NCI-H774 (cell line): ENCODE data around the gene TRIM52.

ENCODE experiments used
- DNase-seq: peaks from one replicate; lab custom pipeline; 2025; lab: John Stamatoyannopoulos, UW

TRIM52 gene

DNA sequence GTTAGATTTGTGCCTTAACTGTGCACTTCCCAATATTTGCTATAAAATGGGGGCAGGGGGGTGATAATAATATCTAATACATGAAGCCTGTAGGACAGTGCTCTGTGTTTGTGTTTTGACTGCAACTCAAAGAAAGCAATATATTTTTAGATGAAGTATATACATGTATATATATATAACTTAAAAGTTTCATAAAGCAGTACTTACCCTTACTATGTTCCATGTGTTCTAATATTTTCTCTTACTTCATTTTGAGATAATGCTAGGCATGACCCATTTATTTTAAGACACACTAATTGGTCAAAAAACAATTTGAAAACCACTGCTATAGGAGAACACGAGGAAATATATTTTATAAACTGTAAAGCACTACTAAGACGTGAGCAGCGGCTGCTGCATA lies 2.4 kb downstream of the TRIM52 start:
- DNase-seq: no peak

GRCh38 chr5:181255836-181256578 lies 4.9 kb downstream of the TRIM52 start:
- DNase-seq: no peak

- no peak for DNase-seq
Observed at GRCh38 chr5:181255276-181255675, 5.7 kb downstream of the TRIM52 start.

DNA sequence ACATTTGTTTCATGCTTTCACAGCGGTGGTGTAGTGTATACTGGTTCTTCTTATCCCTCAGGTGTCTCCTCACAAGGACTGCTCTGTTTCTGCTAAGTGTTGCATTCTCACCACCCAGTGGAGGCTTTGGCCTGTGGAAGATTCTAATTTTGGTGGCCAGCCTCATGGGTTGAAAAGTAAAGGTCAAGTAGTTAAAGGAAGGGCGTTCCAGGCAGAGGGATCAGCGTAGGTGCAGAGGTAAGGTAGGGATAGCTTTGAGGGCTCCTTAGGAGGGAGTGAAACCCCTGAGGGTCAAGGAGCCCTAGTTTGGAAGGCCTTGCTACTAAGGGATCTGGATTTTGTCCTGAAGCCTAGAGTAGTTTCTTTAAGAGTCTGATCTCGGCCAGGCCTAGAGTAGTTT lies 12.7 kb downstream of the TRIM52 start:
- no peak for DNase-seq

DNA sequence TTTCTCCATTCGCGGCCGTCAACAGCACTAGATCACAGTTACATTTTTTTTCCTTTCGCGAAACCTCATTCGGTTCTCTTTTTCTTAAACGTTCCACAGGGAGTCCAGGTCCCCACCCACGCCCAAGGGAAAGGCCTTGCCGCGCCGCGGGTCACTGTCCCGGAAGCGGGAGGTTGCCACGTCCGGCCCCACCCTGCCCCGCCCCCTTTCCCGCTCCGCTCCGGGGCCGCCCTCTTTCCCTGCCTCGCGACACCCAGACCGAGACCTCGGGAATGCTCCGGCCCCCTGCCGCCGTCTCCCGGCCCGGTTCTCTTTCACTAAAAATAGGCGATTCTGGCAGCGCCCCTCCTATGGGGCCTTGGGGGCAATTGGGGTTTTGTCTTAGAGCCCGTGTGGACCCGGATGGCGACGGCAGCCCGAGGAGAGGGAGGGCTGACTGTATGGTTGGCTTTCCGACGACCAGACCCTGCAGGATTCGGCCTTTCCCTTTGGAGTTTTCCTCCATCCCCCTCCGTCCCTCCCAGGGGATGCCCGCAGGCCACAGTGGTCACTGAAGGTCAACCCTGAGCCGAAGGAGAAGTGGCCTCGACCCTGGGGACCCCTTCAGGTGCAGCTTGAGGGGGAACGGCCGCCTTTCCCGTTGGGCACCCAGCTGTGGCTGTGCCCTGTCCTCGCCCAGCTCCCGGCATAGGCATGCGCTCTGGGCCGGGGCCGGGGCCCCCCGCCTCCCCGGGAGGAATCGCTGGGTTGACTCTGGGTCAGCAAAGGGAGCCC lies 14.5 kb downstream of the TRIM52 start:
- no peak for DNase-seq

GRCh38 chr5:181245427-181246275 lies 15.3 kb downstream of the TRIM52 start:
- no peak for DNase-seq

DNA sequence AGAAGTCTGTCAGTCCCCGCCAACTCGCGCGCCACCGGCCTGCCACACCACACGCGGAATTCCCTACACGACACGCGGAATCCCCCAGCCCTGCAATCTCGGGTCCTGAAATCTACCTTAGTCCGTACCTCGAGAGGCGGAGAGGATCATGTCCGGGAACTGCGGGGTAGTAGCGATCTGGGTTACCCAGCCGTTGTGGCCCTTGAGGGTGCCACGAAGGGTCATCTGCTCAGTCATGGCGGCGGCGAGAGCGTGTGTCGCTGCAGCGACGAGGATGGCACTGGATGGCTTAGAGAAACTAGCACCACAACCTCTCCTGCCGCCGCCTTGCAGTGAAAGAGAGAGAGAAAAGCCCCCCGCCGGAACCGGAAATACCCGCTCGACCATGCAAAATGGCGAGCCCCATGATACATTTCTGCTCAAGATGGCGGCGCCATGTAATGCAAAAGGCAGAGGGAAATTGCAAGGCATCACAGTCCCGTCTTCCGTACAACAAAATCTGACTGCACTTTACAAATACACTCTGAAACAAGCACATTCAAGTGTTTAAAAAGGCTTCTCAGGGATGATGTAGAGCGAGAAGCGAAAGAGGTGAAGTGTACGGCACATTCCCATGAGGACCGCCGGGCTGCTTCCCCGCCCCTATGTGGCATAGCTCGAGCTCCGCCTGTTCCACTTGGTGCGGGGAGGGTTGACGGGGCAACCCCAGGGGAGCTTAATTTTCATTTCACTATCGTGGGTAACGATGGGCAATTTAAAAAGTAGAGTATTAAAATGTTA lies 17.2 kb downstream of the TRIM52 start, which contains the start of gene RACK1:
Gene RACK1, minus strand, starts transcription at position 343 of the 780 bp plus-strand sequence. Its CDS starts 106 bp downstream, at position 237.
- no peak for DNase-seq

GRCh38 chr5:181243018-181243563 lies 17.9 kb downstream of the TRIM52 start:
- DNase-seq: no peak

GRCh38 chr5:181242031-181242451 lies 18.9 kb downstream of the TRIM52 start:
- no peak for DNase-seq

- DNase-seq: no peak
Observed at GRCh38 chr5:181241393-181241975, 19.5 kb downstream of the TRIM52 start.

GRCh38 chr5:181239062-181239663 lies 21.8 kb downstream of the TRIM52 start:
- DNase-seq: no peak

DNA sequence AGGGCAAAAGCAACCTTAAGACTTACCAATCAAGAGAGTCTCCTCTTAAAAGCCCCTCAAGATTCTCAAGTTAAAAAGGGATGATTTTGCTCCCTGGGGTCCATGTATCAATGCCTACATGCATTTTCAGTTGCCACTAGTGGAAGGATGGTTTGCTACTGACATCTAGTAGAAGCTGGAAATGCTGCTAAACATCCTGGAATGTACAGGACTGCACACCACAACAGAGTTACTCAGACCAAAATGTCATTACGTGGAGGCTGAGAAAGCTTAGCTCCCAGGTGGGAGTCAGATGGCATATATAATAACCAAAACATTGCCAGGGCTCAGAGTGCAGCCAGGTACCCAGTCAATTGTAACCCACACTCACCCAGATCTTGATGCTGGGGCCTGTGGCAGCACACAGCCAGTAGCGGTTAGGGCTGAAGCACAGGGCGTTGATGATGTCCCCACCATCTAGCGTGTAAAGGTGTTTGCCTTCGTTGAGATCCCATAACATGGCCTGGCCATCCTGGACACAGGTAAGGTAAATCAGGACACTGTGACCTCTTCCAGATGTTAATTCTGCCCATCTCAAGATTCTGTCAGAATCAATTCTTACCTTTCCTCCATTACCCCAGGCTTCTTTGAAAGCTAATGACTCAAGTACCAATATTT lies 23.1 kb downstream of the TRIM52 start:
- no peak for DNase-seq

- DNase-seq: no peak
Observed at GRCh38 chr5:181236954-181237641, 23.8 kb downstream of the TRIM52 start.

DNA sequence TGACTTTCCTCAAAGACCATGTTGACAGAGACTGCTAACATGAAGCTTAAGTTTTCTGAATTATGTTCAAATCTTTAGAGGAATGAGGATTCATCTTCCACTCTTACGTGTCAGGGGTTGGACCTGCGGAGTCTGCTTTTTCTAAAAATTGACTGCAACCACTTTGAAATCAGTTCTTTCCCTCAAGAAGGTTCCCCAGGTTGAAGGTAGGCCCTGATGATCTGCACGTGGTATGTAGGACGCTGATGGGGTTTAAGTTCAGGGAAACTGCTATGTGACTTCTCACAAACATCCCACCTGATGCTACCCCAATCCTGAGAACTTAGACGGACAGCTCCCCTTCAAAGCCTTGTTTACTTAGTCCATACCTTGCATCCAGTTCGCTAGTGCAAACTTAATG lies 24.5 kb downstream of the TRIM52 start:
- no peak for DNase-seq

DNA sequence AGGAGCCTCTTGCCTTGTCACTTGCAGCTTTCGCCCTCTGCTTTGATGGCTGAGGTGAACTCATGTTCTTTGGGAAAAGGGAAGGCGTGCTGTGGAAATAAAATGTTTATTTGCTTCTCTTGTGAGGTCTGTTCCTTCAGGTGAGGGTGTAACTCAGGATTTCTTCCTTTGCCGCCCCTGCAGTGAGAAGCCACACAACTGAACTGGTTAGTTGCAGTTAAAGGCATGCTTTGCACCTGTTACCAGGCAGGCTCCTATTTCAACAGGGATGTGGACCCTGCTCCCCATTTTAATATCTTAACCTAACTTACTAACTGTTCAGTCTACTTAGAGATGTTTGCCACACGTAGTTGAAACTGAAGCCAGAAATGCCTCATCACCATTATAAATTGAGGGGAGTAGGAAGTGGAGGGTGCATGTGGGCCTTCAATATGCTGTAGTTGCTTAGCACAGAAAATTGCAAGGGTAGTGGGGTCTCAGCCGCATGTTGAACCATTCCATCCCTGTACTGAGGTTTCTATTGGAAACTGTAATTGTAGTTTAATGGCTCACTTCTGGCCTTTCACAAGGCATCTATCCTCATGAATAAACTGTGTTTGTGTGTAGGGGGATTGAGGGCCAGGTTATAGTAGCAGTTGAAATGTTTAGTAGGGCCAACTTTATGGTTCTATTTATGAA lies 25.1 kb downstream of the TRIM52 start:
- DNase-seq: no peak

DNA sequence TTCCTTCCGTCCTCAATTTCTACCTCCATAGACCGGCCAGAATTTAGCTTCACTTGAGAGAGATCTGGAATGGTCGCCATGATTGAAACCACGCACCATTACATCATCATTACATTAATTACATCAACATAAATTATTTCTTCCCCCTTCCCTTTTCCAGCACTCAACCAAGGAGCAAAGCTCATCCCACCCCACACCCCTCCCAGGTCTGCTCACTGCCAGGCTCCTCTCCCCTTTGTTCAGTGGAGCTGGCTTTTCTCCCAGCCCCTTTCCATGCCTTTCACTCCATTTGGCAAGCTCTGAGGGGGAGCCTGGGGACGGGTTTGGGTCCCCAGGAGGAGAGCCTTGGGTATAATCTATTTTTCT lies 25.6 kb downstream of the TRIM52 start:
- DNase-seq: no peak

GRCh38 chr5:181234455-181235306 lies 26.3 kb downstream of the TRIM52 start:
- DNase-seq: no peak
